ENCODE measurements around the gene SLC9A8.
A peak's percentile ranks its signal among the peaks of the same experiment; 100 is the strongest.
"Not testable (repeated sequence)": the region's sequence is repeated elsewhere in the genome, so short reads cannot be mapped to it uniquely, and the experiment has no call there.

SLC9A8 gene

DNA sequence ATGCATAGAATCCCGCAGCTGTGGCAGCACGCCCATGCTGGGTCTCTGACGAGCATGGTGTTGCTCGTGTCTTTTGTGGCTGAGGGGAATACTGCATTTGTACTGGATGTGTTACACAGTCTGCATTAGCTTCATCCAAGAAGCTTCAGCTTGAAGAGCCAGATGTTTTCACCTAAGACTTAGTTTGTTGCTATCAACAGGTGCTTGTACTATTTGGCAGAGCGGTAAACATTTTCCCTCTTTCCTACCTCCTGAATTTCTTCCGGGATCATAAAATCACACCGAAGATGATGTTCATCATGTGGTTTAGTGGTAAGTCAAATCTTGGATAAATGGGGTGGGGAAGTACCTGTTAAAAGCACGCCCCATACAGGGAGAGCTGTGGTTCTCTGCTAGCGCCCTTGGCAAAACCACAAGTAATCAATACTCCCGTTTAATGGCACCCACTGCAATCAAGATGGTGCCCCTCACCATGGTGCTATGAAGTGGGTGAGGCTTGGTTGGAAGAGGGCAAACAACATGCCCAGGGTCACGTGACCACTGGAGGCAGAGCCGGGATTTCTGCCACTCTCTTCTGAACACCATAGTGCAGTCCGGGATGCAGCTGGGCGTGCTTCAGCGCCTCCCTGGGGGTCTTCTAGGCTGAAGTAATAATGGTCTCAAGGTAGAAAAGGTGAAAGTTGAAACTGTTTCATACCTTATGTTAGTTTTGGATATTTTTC lies 68.3 kb downstream of the SLC9A8 start:
- DNase-seq = no peak

- DNase-seq = peak in 1 of 14 donors; percentile 53
Measured at GRCh38 chr20:49882171-49882970, 69.7 kb downstream of the SLC9A8 start.

DNA sequence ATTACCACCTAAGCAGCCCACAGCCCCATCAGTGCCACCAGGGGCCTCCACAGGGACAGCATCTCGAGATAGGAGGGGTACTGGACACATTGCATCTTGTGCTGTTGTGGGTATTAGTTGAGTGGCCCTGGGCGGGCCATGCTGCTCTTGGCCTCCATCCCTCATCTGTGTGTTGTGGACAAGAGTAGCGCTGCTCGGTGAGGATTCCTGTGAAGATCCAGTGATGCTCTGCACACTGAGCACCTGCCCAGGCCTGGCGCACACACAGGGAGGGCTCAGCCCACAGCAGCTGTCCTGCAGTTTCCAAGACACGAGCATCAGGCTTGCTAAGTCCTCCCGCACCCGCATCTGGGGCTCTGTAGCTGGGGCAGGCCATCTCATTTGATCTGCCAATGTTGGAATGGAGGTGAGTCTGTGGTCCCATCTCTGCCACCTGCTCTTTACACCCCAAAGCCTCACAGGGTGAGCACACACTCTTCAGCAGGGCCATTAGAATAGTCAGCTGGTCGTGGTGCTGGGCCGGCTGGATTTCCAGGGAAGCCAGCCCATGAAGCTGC lies 70.7 kb downstream of the SLC9A8 start:
- peak in 1 of 14 donors; percentile 14 for DNase-seq

DNA sequence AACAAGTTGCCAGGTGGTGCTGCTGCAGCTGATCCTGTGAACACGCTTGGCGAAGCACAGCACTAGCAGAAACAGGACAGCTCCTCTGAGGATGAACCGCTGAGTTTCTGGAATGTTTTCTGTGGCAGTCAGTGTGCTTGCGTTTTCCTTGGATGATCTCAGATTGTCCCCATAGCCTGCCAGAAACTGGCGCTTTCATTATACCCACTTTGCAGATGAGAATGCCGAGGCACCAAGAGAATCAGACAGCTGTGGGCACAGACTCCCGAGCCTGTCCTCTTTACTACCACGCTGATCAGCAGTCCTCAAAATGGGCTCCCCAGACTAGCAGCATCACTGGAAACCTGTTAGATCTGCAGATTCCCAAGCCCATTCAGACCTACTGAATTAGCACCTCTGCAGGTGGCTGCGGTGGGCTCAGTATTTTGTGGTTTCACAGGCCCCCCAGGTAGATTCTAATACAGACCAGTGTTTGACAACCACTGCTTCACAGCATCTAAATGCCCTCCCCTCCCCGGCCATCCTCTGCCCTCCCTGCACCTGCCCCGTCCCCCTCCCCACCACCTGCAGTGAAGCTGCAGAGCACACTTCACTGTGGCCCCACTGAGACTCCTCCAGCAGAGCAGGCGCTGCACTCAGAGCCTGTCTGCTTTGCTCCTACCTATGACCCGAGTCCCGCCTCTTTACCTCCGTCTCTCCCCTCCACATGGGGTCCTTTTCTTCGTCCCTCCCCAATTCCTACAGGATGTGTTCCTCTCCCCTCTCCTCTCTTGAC lies 73.1 kb downstream of the SLC9A8 start:
- DNase-seq = no peak

DNA sequence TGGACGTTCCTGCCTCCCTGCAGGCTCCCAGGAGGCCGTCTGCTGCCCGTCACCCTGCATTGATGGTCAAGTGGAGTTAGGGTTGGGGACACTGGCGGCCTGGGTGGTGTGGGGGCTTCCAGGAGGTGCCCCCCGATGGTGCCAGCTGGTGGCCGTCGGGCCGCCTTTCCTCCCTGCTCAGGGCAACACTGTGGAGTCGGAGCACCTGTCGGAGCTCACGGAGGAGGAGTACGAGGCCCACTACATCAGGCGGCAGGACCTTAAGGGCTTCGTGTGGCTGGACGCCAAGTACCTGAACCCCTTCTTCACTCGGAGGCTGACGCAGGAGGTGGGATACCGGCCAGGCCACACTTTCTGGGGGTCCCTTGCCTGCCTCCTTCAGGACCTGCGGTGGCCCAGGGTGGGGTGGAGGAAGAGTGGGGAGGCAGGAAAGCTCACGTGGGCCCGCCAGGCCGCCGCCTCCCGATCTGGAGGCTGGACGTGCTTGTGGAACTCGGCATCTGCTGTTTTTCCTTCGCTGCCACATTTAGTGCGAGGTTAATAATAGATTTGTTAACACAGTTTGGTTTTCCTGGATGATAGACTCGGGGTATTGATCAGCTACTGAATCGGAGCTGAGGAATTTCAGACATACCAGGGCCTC lies 74.1 kb downstream of the SLC9A8 start:
- peak in 1 of 14 donors; percentile 35 for DNase-seq

DNA sequence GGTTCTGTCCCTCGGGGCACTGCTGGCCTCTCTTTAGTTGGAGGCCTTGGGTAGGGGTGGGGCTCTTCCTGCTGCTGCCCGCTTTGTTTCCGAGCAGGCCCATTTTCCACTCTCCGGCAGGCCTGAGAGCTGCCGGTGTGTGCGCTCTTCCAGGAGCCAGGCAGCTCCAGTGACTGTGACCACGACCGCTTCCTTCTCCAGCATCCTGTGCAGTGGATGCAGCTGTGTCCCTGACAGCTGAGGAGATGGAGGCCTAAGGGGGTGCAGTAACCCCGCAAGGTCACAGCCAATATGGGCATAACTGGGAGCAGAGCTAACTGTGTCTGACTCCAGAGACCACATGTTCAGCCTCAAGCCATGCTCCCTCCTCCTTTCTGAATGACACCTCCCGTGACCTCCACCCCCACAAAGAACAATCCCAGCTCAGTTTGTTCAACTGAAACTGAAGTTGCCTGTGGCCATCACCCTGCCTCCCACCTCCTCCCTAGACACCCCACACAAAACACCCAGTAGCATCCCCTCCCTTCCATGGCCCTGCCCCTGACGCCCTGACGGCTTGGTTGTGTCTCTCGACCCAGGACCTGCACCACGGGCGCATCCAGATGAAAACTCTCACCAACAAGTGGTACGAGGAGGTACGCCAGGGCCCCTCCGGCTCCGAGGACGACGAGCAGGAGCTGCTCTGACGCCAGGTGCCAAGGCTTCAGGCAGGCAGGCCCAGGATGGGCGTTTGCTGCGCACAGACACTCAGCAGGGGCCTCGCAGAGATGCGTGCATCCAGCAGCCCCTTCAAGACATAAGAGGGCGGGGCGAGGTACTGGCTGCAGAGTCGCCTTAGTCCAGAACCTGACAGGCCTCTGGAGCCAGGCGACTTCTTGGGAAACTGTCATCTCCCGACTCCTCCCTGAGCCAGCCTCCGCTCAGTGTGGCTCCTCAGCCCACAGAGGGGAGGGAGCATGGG lies 74.9 kb downstream of the SLC9A8 start:
- DNase-seq = peak in 3 of 14 donors; percentile 9 to 30 (median 26)

GRCh38 chr20:49888212-49889000 lies 75.8 kb downstream of the SLC9A8 start:
- DNase-seq = peak in 13 of 14 donors; percentile 22 to 90 (median 76)

DNA sequence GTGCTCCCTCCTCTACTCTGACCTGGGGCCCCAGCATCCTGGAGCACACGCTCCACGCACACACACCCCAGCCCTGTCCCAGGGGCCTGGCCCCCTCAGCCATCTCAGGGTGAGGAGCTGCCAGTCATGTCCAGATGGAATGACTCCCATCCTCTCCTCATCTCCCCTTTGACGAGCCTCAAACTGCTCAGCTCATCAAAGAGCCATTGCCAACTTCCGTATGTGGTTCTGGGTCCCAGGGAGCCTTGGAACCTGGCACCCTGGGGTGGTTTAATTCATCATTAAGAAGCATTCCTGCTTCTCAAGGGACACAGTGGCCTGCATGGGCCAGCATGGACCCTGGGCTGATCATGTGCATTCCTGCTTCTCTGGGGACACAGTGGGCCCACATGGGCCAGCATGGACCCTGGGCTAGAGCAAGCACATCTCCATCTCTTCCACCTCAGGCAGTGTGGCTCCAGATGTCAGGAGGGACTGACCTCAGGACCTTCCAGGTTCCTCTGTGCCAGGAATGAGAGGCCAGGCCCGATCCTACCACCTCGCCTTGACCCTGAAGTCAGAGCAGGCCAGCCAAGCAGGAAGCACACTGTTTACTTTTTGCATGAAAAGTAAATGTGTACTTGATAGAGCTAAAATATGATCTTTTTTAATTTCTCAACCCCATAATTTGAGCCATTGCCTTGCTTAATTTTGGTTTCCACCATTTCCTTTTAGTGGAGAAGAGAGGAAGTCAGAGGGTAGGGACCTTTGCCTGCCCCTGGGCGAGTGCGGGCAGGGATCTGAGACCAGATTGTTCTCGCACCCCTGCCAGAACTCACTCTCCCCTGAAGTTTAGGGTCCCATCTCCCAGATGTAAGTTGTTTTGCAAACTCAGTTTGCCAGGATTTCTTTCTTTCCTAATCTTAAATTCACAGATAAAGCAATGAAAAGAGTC lies 76.6 kb downstream of the SLC9A8 start:
- DNase-seq = no peak

- DNase-seq = no peak
Measured at GRCh38 chr20:49889935-49890333, 77.3 kb downstream of the SLC9A8 start.

DNA sequence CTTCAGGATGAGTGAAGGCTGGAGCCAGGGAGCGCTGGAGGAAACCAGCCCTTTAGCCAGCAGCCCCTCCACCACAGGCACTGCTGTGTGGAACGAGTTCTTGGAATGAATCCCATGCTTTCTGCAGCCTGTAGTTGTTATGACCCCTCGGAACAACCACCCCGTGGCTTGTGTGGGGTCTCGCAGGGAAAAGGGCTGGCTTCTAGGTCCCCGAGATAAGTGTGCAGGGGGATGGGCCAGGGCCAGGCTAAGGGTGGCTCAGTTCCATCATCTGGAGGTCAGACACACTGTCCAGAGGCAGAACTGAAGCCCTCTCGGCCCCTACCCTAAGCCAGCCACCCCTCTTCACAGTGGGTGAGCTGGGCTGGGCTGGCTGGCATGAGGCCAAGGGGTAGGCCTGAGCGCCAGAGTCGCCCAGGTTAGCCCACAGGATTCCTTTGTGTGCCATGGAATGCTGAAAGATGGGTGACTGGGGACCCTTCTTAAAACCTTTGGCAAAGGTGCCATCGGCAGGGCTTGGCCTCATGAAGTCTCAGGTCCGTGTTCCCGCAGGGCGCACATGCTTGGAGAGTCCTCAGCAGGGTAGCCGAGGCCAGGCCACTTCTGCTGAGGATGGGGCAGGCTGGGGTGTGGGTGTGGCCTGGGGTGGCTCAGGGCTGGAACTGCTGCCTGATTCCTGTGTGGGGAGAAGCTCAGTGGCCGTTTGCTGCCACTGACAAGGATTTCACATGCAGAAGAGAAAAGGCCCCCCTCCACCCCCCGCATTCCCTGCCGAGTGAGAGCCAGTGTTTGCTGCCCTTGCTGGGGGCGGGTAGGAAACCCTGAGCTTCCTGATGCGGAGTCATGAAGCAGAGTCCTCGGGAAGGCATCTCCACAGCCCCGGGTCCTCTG lies 78.1 kb downstream of the SLC9A8 start:
- peak in 5 of 14 donors; percentile 16 to 51 (median 36) for DNase-seq

DNA sequence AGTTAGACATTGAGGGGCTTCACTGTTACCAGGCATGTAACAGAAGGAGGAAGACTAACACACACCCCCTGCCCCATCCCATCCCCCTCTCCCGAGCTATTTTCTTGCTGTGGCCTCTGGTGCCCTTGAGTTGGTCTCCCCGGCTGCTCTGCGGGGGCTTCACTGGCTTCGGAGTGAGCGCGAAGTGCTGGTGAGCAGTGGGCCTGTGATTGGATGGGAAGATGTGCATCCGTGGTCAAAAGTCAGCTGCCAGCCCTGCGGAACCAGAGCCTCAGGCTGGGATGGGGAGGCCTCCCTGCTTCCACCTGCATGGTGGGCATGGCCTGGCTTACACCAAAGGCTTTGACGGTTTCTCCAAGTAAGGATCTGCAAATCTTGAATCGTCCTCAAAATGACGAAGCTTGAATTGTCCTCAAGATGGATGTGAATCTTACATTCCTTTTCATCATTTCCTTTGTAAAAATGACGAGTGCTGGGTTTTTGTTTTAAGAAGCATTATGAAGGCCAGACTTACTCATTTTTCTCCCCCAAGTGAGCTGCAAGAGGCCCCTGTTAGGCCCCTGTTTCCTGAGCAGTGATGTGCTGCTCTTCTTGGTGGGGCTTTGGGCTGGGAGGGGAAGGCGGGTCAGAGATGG lies 79.0 kb downstream of the SLC9A8 start:
- DNase-seq = no peak

GRCh38 chr20:49892260-49892659 lies 79.6 kb downstream of the SLC9A8 start:
- DNase-seq = peak in 4 of 14 donors; percentile 12 to 41 (median 33)

GRCh38 chr20:49892817-49893216 lies 80.2 kb downstream of the SLC9A8 start:
- no peak for DNase-seq

GRCh38 chr20:49893242-49894072 lies 80.8 kb downstream of the SLC9A8 start:
- no peak for DNase-seq

DNA sequence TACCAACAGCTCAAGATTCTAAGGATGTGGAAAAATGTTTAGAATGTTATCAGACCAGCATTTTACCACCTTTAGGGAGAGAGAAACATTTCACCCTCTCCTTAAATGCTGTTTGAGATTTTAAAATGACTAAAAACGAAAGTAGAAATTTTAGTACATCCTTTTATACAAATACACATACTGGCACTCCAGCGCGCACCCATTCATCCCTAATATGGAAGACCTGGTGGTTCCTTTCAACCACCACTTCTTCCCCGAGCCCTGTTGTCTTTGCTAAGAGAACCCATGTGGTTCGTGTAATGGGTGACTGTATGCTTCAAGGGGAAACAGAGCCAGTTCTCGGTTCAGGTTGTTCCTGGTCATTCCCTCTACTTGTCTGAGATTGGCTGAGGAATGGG lies 81.4 kb downstream of the SLC9A8 start:
- DNase-seq = no peak

- not testable (repeated sequence) for DNase-seq
Measured at GRCh38 chr20:49895474-49896093, 83.0 kb downstream of the SLC9A8 start.

All from C1 segment of cervical spinal cord (tissue), 14 donors.